ENCODE data around the gene FKBP4. TPM values are rescaled to one million over a fixed set of nuclear protein-coding genes. Genes with fewer than 3 reads are reported as not detected.

Gene FKBP4
- 56.9 TPM for total RNA-seq
- long read RNA-seq, transcript FKBP4-201 (10 exons, 3,732 nt): major isoform, 90 of 134 reads
- long read RNA-seq, partial matches to known transcripts: 32 of 134 reads
- long read RNA-seq, other reads (novel, unspliced or antisense): 12 of 134 reads

DNA sequence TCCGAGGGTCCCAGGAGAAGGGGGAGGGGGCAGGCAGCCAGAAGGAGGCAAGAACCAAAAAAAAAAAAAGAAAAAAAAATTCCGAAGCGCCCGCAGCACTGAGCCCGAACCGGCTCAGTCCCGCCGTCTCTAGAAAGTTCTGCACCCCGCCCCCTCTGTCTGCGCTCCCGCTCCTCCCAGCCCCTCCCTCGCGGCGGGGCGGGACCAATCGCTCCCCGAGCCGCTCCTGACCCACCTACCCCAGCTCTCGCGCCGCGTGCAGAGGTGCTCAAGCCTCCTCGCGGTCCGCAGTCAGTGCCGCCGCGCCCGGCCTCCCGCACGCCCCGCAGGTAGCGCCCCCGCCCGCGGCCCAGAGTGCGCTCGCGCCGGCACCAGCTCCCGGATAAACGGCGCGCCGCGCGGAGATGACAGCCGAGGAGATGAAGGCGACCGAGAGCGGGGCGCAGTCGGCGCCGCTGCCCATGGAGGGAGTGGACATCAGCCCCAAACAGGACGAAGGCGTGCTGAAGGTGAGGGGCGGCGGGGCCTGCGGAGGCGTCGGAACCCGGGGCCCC is at the start of gene FKBP4:
Gene FKBP4 (plus strand): TSS at position 235 of the 554 bp plus-strand sequence. CDS start 170 bp downstream, at position 405.
- no peak for TF ChIP-seq CTCF (IDR thresholded peaks at IDR 0.05)
- peak within 1 kb of the TSS; percentile 51 for H3K27ac ChIP-seq

DNA sequence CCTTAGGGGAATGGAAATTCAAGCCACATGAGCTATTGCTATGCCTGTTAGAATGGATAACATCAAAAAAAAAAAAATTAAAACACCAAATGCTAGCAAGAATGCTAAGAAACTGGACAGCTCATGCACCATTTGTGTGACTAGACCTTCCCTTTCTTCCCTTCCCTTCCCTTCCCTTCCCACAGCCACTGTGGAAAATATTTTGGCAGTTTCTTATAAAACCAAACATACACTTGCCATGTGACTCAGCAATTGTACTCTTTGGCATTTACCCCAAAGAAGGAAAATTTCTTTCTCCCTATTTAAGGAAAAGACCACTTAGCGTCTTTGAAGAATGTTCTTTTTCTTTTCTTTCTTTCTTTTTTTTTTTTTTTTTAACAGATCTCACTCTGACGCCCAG is 49.1 kb upstream of the FKBP4 start:
- intact Hi-C loops (cut with DNase I): no loop called here
- no peak for ATAC-seq

More for the DNA sequence above, at the start of gene FKBP4:
- H3K4me3 ChIP-seq: peak within 1 kb of the TSS; percentile 68
- no peaks in the 10 kb centered on the region for H3K9me3 ChIP-seq
- ATAC-seq (peak; percentile 96), DNase-seq (peak; percentile 95)
- no peaks in the 10 kb centered on the region for H3K27me3 ChIP-seq
- peaks cover 25% of the 10 kb centered on the region for H3K36me3 ChIP-seq
- peaks cover 21% of the 10 kb centered on the region for H3K4me1 ChIP-seq
- intact Hi-C loops (cut with DNase I): no loop called here

GRCh38 chr12:2749580-2749979 is 45.2 kb upstream of the FKBP4 start:
- no peak for DNase-seq
- no peaks in the 10 kb centered on the region for H3K36me3 ChIP-seq
- no peak for TF ChIP-seq CTCF (IDR thresholded peaks at IDR 0.05)

More for the DNA sequence above, 49.1 kb upstream of the FKBP4 start:
- no peaks in the 10 kb centered on the region for H3K4me1 ChIP-seq
- no peak for DNase-seq
- H3K9me3 ChIP-seq: no peaks in the 10 kb centered on the region
- H3K27ac ChIP-seq: no peak overlapping the region
- H3K36me3 ChIP-seq: no peaks in the 10 kb centered on the region
- H3K4me3 ChIP-seq: no peak overlapping the region
- peaks cover 2% of the 10 kb centered on the region for H3K27me3 ChIP-seq
- TF ChIP-seq CTCF (IDR thresholded peaks at IDR 0.05): no peak

GRCh38 chr12:2750185-2750584 is 44.6 kb upstream of the FKBP4 start:
- Histone ChIP-seq H3K27me3 (peaks cover 16% of the 10 kb centered on the region), H3K27ac (no peak overlapping the region), H3K4me3 (no peak overlapping the region), H3K36me3 (no peaks in the 10 kb centered on the region), H3K4me1 (no peaks in the 10 kb centered on the region), H3K9me3 (no peaks in the 10 kb centered on the region)
- no peak for DNase-seq
- intact Hi-C loops (cut with DNase I): no loop called here
- no peak for ATAC-seq
- no peak for TF ChIP-seq CTCF (IDR thresholded peaks at IDR 0.05)

More at GRCh38 chr12:2749580-2749979, 45.2 kb upstream of the FKBP4 start:
- Histone ChIP-seq H3K9me3 (no peaks in the 10 kb centered on the region), H3K4me1 (no peaks in the 10 kb centered on the region), H3K27me3 (peaks cover 16% of the 10 kb centered on the region), H3K4me3 (no peak overlapping the region), H3K27ac (no peak overlapping the region)
- no peak for ATAC-seq
- intact Hi-C loops (cut with DNase I): no loop called here

DNA sequence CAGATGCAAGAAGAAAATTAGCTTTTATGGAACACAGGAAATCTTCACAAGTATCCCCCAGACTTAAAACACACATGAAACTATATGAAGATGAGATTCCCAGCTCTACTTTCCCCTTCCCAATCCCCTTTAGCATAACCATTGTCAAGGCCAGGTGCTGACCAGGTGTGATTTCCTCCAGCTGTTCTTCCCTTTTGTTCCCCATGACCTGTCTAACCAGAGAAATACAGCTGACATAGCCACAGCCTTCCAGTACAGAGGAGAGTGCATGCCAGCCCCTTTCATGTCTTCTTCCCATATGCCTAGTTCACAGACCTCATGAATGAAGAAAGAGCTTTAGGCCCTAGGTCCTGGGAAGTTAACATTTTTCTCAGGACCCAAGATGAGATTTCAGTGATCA is 43.5 kb upstream of the FKBP4 start:
- Histone ChIP-seq H3K4me3 (no peak overlapping the region), H3K4me1 (no peaks in the 10 kb centered on the region), H3K27me3 (peaks cover 16% of the 10 kb centered on the region), H3K36me3 (no peaks in the 10 kb centered on the region), H3K9me3 (no peaks in the 10 kb centered on the region), H3K27ac (no peak overlapping the region)
- TF ChIP-seq CTCF (IDR thresholded peaks at IDR 0.05): no peak
- DNase-seq (no peak), ATAC-seq (no peak)
- intact Hi-C loops (cut with DNase I): no loop called here
